HEK293T (cell line): Measurements from ENCODE around the gene TFDP1.
"Not testable (repeated sequence)": the region's sequence is repeated elsewhere in the genome, so short reads cannot be mapped to it uniquely, and the experiment has no call there.

Source experiments
- BHLHE40 ChIP-seq: fragments of 450-650 bp; IDR thresholded peaks from 2 replicates; pipeline ENCODE4 v1.6.1; 2016; ENCODE audit warnings: mild to moderate bottlenecking, moderate library complexity, borderline replicate concordance
- CTBP1 ChIP-seq: fragments of 450-650 bp; IDR thresholded peaks from 2 replicates; pipeline ENCODE4 v1.6.1; 2016; ENCODE audit warnings: borderline replicate concordance
- FOXM1 ChIP-seq: fragments of 450-650 bp; IDR thresholded peaks from 2 replicates; pipeline ENCODE4 v1.6.1; 2017; ENCODE audit warnings: mild to moderate bottlenecking, borderline replicate concordance
- HDGF ChIP-seq: fragments of 450-650 bp; IDR thresholded peaks from 2 replicates; pipeline ENCODE4 v1.6.1; 2017; ENCODE audit warnings: antibody characterized with exemption, borderline replicate concordance
- LEF1 ChIP-seq: fragments of 450-650 bp; IDR thresholded peaks from 2 replicates; pipeline ENCODE4 v1.6.1; 2017; ENCODE audit warnings: mild to moderate bottlenecking, borderline replicate concordance
- SP1 ChIP-seq: fragments of 450-650 bp; IDR thresholded peaks from 2 replicates; pipeline ENCODE4 v1.6.1; 2017
- SUZ12 ChIP-seq: fragments of 450-650 bp; IDR thresholded peaks from 2 replicates; pipeline ENCODE4 v1.6.1; 2016; ENCODE audit warnings: mild to moderate bottlenecking
- TARDBP ChIP-seq: fragments of 450-650 bp; IDR thresholded peaks from 2 replicates; pipeline ENCODE4 v1.6.1; 2016

DNA sequence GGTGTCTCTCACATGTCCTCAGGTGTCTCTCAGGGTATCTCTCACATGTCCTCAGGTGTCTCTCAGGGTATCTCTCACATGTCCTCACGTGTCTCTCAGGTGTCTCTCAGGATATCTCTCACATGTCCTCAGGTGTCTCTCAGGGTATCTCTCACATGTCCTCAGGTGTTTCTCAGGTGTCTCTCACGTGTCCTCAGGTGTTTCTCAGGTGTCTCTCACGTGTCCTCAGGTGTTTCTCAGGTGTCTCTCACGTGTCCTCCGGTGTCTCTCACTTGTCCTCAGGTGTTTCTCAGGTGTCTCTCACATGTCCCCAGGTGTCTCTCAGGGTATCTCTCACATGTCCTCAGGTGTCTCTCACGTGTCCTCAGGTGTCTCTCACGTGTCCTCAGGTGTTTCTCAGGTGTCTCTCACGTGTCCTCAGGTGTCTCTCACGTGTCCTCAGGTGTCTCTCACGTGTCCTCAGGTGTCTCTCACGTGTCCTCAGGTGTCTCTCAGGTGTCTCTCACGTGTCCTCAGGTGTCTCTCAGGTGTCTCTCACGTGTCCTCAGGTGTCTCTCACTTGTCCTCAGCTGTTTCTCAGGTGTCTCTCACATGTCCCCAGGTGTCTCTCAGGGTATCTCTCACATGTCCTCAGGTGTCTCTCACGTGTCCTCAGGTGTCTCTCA, 40.2 kb downstream of the TFDP1 start:
- not testable (repeated sequence) for TF ChIP-seq TARDBP, LEF1, FOXM1, HDGF, SUZ12, CTBP1, BHLHE40, SP1
